GM12878 (cell line): Measurements from ENCODE around the gene BDH1. TPM values are rescaled to one million over a fixed set of nuclear protein-coding genes. Genes with fewer than 3 reads are reported as not detected.

ENCODE experiments used
- BCL3 ChIP-seq: IDR thresholded peaks from 2 replicates; pipeline ENCODE4 v1.6.1; 2011; ENCODE audit warnings: borderline replicate concordance, low read depth, mild to moderate bottlenecking, moderate library complexity, low read length; ENCODE audit not compliant: insufficient read depth, poor library complexity, severe bottlenecking
- CHD2 ChIP-seq: IDR thresholded peaks from 2 replicates; pipeline ENCODE4 v1.6.1; 2011; ENCODE audit warnings: low read depth, low read length, improper control_type of control experiment, borderline replicate concordance
- HDGF ChIP-seq: fragments of 450-650 bp; IDR thresholded peaks from 2 replicates; pipeline ENCODE4 v1.6.1; 2016; ENCODE audit warnings: antibody characterized with exemption
- PBX3 ChIP-seq: IDR thresholded peaks from 2 replicates; pipeline ENCODE4 v1.6.1; 2011; ENCODE audit warnings: mild to moderate bottlenecking, low read depth, low read length, moderate library complexity; ENCODE audit not compliant: insufficient replicate concordance
- POLR2A ChIP-seq: IDR thresholded peaks from 2 replicates; pipeline ENCODE4 v1.6.1; 2011; ENCODE audit warnings: low read depth, mild to moderate bottlenecking, low read length
- RAD21 ChIP-seq: IDR thresholded peaks from 2 replicates; pipeline ENCODE4 v1.6.1; 2011; ENCODE audit warnings: mild to moderate bottlenecking, low read depth, low read length, moderate library complexity; ENCODE audit not compliant: insufficient read depth
- RB1 ChIP-seq: fragments of 450-650 bp; formaldehyde crosslinking; IDR thresholded peaks from 2 replicates; pipeline ENCODE4 v1.6.1; 2017; ENCODE audit warnings: mild to moderate bottlenecking, borderline replicate concordance
- SMARCA5 ChIP-seq: fragments of 450-650 bp; IDR thresholded peaks from 2 replicates; pipeline ENCODE4 v1.6.1; 2017; ENCODE audit warnings: mild to moderate bottlenecking
- TARDBP ChIP-seq: IDR thresholded peaks from 2 replicates; pipeline ENCODE4 v1.6.1; 2016; ENCODE audit warnings: borderline replicate concordance
- TCF3 ChIP-seq: IDR thresholded peaks from 2 replicates; pipeline ENCODE4 v1.6.1; 2012; ENCODE audit warnings: low read depth, mild to moderate bottlenecking, low read length, borderline replicate concordance; ENCODE audit not compliant: insufficient read depth
- polyA plus RNA-seq, 11 experiments: library from polyadenylated mRNA; depleted of rRNA in 4 of 11; unstranded in 6 of 11; stranded (reverse) in 5 of 11; fragments of >200 nt; fragmentation: Nextera tagmentation in 4 of 11; fragmentation: Illumina TruSeq in 1 of 11; extraction: Ambion mirVana in 4 of 11; extraction: Trizol in 1 of 11; gene quantifications; 1 replicate in 1 of 11; 2 replicates in 10 of 11; pipeline versions ENCODE4 v1.2.1 to v1.2.3, GENCODE V29; 2011 to 2016; ENCODE audit warnings: inconsistent platforms in 2 of 11, missing spikeins in 2 of 11, low read depth in 1 of 11
- total RNA-seq, 4 experiments: library from RNA; depleted of rRNA in 3 of 4; stranded (reverse); fragments of >200 nt in 3 of 4; fragmentation: Illumina TruSeq in 1 of 4; extraction: Trizol in 1 of 4; gene quantifications; 2 replicates each; pipeline versions ENCODE4 v1.2.1 to v1.2.3, GENCODE V29; 2013 to 2021

The BDH1 gene
- total and polyA plus RNA-seq, 10 of the 15 experiments (the other 5 are each of a cell fraction or from before 2014, with no cell fraction given): 11.3 to 84.5 (median 60.3) TPM

GRCh38 chr3:197599089-197599765, 43.5 kb upstream of the BDH1 start (continued):
- TF ChIP-seq TCF3 (0 out of 2 replicates have a peak, but pooled peaks have one; percentile 50), PBX3 (peak; percentile 28), POLR2A (peak; percentile 32; the same call in 1 of the 2 replicates), TARDBP (no peak), SMARCA5 (peak; percentile 54; the same call in 1 of the 2 replicates), CHD2 (0 out of 2 replicates have a peak, but pooled peaks have one; percentile 47), HDGF (0 out of 2 replicates have a peak, but pooled peaks have one; percentile 25), BCL3 (peak; percentile 62), RAD21 (peak; percentile 91), RB1 (peak; percentile 64; the same call in 1 of the 2 replicates)
